Tibial artery (tissue), 4 donors: ENCODE measurements around the gene HOXC5.

Source experiments
- DNase-seq, 2 donors: peaks; one replicate each; pipeline ENCODE4 v3.0.0-alpha.2; 2019
- H3K27ac ChIP-seq, 2 donors: fragments of 200-600 bp; sonication (generic) in 1 of 2; 1 replicate in 1 of 2; 2 replicates in 1 of 2; pipeline ENCODE4 v1.5.1; 2018 to 2019; ENCODE audit warnings: mild to moderate bottlenecking in 1 of 2
- H3K27me3 ChIP-seq, 2 donors: fragments of 200-600 bp; sonication (generic) in 1 of 2; one replicate each; pipeline versions ENCODE4 v1.5.1 to v1.6.0; 2016 to 2019
- H3K36me3 ChIP-seq, 3 donors: fragments of 200-600 bp; sonication (generic) in 2 of 3; one replicate each; pipeline ENCODE4 v1.5.1; 2016 to 2019; ENCODE audit warnings: mild to moderate bottlenecking in 2 of 3
- H3K4me1 ChIP-seq, 4 donors: fragments of 200-600 bp; sonication (generic) in 2 of 4; 1 replicate in 3 of 4; 2 replicates in 1 of 4; pipeline ENCODE4 v1.5.1; 2016 to 2019
- H3K4me3 ChIP-seq, 2 donors: fragments of 200-600 bp; sonication (generic) in 1 of 2; 1 replicate in 1 of 2; 2 replicates in 1 of 2; pipeline ENCODE4 v1.5.1; 2018 to 2019; ENCODE audit warnings: mild to moderate bottlenecking in 2 of 2
- H3K9me3 ChIP-seq, 3 donors: fragments of 200-600 bp; sonication (generic) in 1 of 3; one replicate each; pipeline ENCODE4 v1.5.1; 2016 to 2019
- CTCF ChIP-seq, 2 experiments: fragments of 200-600 bp in 1 of 2; fragments of 450-650 bp in 1 of 2; IDR thresholded peaks; one replicate each; pipeline ENCODE4 v1.5.1; 2017 to 2019; ENCODE audit warnings: antibody characterized with exemption in 2 of 2, mild to moderate bottlenecking in 1 of 2, moderate library complexity in 1 of 2
- intact Hi-C: fragments of 100-400 bp; cut with DNase I; formaldehyde crosslinking; loops from one replicate; pipeline ENCODE4 v1.15.0; 2023; ENCODE audit warnings: low total_unique reads

Gene HOXC5

DNA sequence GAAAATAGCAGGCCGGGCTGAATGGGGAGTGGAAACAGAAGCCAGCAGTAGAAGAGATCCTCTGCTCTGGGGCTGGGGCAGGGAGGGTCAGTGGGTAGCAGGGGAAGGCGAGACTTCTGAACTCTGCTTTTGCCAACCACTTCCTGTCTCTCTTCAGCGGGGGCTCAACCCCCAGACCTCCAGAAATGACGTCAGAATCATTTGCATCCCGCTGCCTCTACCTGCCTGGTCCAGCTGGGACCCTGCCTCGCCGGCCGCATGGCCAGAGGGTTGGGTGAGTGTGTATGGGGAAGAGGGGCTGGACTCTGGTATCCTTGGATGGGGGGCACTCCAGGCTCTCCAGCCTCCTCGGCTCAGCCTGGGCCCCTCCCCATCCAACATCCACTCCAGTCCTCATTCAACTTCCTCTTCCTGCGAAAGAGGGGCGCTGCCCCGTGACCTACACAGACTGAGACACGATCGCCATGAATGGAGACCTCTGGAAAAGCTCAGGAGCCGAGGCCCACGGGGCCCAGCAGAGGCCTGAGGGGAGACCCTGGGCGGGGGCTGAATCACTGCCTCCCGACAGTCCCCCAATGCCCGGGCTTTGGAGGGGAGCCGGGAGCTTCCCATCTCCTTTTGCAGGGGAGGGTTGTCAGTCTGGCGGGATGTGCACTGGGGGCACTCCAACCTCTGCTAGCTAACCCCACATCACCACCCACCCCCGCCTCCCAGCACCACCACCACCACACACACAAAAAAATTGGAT lies 20.3 kb downstream of the HOXC5 start:
- H3K27me3 ChIP-seq = no peaks in the 10 kb centered on the region
- no peaks in the 10 kb centered on the region for H3K9me3 ChIP-seq

GRCh38 chr12:54053751-54054741 lies 21.2 kb downstream of the HOXC5 start, which contains the start of gene HOXC4:
HOXC4 (plus strand) TSS chr12:54053835; CDS start chr12:54053923, 88 bp downstream.
- H3K4me1 ChIP-seq = peaks cover 0 to 28% (median 18%) of the 10 kb centered on the region in 4 donors
- intact Hi-C loops = no loop called here
- peak within 1 kb of the TSS; percentile 40 to 54 for H3K4me3 ChIP-seq
- no peak for TF ChIP-seq CTCF (IDR thresholded peaks at IDR 0.05)
- no peak for DNase-seq
- H3K27me3 ChIP-seq = no peaks in the 10 kb centered on the region
- H3K27ac ChIP-seq = peak within 1 kb of the TSS; percentile 49 to 69
- no peaks in the 10 kb centered on the region for H3K36me3 ChIP-seq
- H3K9me3 ChIP-seq = no peaks in the 10 kb centered on the region

More for the DNA sequence above, 20.3 kb downstream of the HOXC5 start:
- H3K27ac ChIP-seq = peak overlapping the region in 1 of 2 donors; percentile 69
- no peaks in the 10 kb centered on the region for H3K36me3 ChIP-seq
- no peak for DNase-seq
- peak overlapping the region; percentile 40 to 54 for H3K4me3 ChIP-seq
- intact Hi-C loops = no loop called here
- no peak for TF ChIP-seq CTCF (IDR thresholded peaks at IDR 0.05)
- H3K4me1 ChIP-seq = peaks cover 0 to 28% (median 17%) of the 10 kb centered on the region in 4 donors

GRCh38 chr12:54054742-54055194 lies 21.9 kb downstream of the HOXC5 start:
- Histone ChIP-seq H3K27me3 (no peaks in the 10 kb centered on the region), H3K36me3 (no peaks in the 10 kb centered on the region), H3K9me3 (no peaks in the 10 kb centered on the region), H3K27ac (peak overlapping the region in 1 of 2 donors; percentile 69), H3K4me1 (peaks cover 0 to 29% (median 24%) of the 10 kb centered on the region in 4 donors), H3K4me3 (peak overlapping the region in 1 of 2 donors; percentile 54)
- TF ChIP-seq CTCF (IDR thresholded peaks at IDR 0.05) = no peak
- intact Hi-C loops = no loop called here
- no peak for DNase-seq

DNA sequence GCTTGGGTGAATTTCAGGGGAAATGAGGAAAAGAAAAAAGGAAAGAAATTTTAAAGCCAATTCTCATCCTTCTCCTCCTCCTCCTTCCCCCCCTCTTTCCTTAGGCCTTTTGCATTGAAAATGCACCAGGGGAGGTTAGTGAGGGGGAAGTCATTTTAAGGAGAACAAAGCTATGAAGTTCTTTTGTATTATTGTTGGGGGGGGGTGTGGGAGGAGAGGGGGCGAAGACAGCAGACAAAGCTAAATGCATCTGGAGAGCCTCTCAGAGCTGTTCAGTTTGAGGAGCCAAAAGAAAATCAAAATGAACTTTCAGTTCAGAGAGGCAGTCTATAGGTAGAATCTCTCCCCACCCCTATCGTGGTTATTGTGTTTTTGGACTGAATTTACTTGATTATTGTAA lies 22.7 kb downstream of the HOXC5 start:
- Histone ChIP-seq H3K27ac (no peak overlapping the region), H3K27me3 (no peaks in the 10 kb centered on the region), H3K4me3 (no peak overlapping the region), H3K9me3 (no peaks in the 10 kb centered on the region), H3K36me3 (no peaks in the 10 kb centered on the region), H3K4me1 (peaks cover 0 to 29% (median 24%) of the 10 kb centered on the region in 4 donors)
- no peak for DNase-seq
- intact Hi-C loops = no loop called here
- TF ChIP-seq CTCF (IDR thresholded peaks at IDR 0.05) = no peak

DNA sequence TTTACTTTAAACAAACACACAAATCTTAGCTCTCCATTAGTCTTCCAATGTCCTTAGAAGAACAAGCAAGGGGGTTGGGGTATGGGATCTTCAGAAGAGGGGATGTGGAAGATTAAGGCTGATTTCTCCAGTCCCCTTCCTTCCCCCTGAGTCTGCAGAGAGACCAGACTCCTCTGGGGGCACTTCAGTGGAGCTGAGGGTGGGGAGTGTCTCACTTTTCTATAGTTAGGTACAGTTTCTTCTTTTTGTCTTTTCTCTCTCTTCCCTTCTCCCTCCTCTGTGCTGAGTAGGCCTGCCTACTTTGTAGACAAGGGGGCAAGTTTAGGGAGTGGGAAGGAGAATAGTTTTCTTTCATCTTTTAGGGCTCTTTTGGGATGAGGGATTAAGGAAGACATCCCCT lies 23.3 kb downstream of the HOXC5 start:
- no peaks in the 10 kb centered on the region for H3K9me3 ChIP-seq
- intact Hi-C loops = no loop called here
- H3K27me3 ChIP-seq = no peaks in the 10 kb centered on the region
- no peak overlapping the region for H3K27ac ChIP-seq
- DNase-seq = no peak
- no peaks in the 10 kb centered on the region for H3K36me3 ChIP-seq
- peaks cover 0 to 29% (median 24%) of the 10 kb centered on the region in 4 donors for H3K4me1 ChIP-seq
- no peak overlapping the region for H3K4me3 ChIP-seq
- TF ChIP-seq CTCF (IDR thresholded peaks at IDR 0.05) = no peak
